Skin of body (tissue), 2 donors: ENCODE measurements around the gene DOK4. TPM values are rescaled to one million over a fixed set of nuclear protein-coding genes. Genes with fewer than 3 reads are reported as not detected.
"Not testable (repeated sequence)": the region's sequence is repeated elsewhere in the genome, so short reads cannot be mapped to it uniquely, and the experiment has no call there.

Experiments used
- DNase-seq: peaks from one replicate; lab custom pipeline; 2025; lab: John Stamatoyannopoulos, UW
- total RNA-seq: library from RNA; depleted of rRNA; stranded (reverse); fragments of >200 nt; gene quantifications from one replicate; pipeline ENCODE4 v1.2.3, GENCODE V29; 2014

DOK4 gene
- total RNA-seq, 1 donor from 2014 or later = 12.6 TPM

DNA sequence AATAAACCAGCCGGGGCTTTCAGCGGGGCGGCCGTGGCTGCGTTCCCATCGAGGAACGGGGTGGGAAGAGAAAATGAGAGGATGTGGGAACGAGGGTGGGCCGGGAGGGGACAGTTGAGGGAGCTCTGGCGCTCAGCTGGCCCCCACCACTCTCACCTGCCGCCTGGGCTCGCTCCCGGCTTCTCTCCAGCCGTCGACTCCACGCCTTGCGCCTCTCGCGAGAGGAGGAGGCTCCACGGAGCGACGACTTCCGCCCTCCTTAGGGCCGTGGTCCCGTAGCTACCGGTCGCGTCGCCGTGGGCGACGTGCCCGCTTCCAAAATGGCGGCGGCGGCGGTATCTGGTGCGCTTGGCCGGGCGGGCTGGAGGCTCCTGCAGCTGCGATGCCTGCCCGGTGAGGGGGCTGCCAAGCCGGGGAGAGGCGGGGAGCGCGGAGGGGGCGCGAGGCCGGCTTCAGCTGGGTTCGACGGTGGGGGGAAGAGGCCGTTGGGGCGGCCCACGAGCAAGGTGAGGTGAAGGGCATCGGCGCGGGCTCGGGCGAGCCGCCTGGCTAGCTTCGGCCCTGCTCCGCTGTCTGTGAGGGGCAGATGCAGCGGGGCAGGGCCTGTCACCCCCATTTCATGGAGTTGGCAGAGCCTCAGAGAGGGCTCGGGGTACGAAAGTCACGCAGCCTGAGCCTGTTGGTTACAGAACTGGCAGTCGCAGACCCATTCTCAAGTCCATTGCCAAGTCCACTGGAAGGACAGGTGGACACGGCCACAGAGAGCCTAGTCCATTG is 38.9 kb downstream of the DOK4 start, which contains the start of the genes CIAPIN1 and COQ9:
TSS of gene CIAPIN1 (minus strand) at position 200 of the 777 bp plus-strand sequence. CDS start 6,457 bp downstream, outside the sequence.
TSS of gene COQ9 (plus strand) at position 294 of the 777 bp plus-strand sequence. CDS start at position 321, 27 bp downstream.
- peak; percentile 77 for DNase-seq

- no peak for DNase-seq
Observed at GRCh38 chr16:57446531-57447185, 39.6 kb downstream of the DOK4 start.

- no peak for DNase-seq
Observed at GRCh38 chr16:57445510-57445909, 40.8 kb downstream of the DOK4 start.

DNA sequence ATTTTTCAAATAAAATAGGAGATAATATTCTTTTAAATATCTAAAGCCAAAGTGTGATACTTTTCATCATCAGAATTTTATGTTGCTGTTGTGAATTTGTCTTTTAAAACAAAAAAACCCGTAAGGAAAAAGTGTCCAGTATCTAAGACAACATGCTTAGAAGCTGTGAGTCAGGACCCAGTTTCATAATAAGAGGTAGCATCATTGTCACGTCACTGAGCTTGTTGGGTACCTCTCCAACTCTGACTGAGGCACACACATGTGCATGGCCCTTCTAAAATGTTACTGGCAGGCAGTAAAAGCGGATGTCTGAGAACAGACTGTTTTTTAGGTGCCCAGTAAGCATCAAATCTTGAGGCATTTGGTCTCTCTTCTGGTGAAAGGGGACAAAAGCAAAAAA is 41.6 kb downstream of the DOK4 start:
- no peak for DNase-seq

GRCh38 chr16:57440551-57440950 is 45.7 kb downstream of the DOK4 start:
- DNase-seq = not testable (repeated sequence)

DNA sequence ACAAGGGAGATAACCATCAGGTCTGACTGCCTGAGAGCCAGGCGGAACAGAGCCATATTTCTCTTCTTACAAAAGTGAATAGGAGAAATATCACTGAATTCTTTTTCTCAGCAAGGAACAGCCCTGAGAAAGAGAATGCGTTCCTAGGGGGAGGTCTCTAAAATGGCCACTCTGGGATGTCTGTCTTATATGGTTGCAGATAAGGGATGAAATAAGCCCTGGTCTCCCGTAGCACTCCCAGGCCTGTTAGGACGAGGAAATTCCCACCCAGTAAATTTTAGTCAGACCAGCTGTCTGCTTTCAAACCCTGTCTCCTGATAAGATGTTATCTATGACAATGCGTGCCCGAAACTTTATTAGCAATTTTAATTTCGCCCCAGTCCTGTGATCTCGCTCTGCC is 46.3 kb downstream of the DOK4 start:
- not testable (repeated sequence) for DNase-seq

- no peak for DNase-seq
Observed at GRCh38 chr16:57435838-57436237, 50.5 kb downstream of the DOK4 start.

DNA sequence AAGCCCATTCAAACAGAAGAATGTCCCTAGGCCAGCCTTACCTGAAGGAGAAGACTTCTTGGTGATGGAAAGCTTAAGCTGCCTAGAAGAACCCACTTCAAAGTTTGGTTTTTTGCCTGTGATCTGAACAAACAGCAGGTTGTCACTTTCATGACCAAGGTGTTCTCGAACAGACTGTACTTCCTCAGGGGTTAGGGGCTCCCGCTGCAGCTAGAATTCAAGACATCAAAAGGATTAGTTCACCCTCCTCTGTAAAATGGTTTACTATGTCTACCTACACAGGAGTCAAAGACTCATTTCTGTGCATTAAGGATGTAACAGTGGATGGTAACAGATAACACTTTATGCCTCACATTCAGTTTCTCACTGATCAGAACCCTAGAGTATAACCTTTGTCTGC is 52.3 kb downstream of the DOK4 start:
- DNase-seq = no peak

GRCh38 chr16:57432989-57433388 is 53.3 kb downstream of the DOK4 start:
- no peak for DNase-seq

- DNase-seq = no peak
Observed at GRCh38 chr16:57432505-57432904, 53.8 kb downstream of the DOK4 start.

DNA sequence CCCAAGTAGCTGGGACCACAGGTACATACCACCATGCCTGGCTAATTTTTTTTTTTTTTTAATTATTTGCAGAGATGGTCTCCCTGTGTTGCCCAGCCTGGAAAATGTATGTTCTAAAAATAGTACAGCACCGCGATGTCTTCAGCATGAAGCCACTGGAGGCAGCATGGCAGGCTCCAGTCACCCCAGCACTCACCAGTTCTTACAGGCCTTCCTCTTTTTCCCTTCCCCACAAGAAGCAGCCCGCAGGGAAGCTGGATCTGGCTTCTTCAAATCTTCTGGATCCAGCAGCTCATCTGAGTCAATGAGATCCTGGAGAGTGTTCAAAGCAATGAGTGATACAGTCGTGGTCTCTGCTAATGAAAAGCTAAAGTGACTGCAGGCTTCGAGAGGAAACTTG is 55.3 kb downstream of the DOK4 start:
- no peak for DNase-seq

DNA sequence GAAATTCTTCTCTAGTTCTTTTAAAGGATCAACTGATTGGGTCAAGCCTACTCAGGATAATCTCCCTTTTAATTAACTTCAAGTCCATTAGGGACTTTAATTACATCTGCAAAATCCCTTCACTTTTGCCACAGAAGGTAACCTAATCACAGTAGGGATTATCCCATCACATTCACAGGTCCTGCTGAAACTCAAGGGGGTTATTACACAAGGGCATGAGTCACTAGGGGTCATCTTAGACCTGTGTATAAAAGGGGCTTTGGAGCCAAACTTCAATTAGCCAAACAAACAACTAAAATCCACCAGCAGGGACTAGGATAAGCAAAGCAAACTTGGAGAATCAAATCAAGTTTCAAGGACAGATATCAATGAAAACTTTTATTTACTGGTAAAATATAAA is 58.5 kb downstream of the DOK4 start:
- no peak for DNase-seq

- DNase-seq = no peak
Observed at GRCh38 chr16:57427307-57427706, 59.0 kb downstream of the DOK4 start.

DNA sequence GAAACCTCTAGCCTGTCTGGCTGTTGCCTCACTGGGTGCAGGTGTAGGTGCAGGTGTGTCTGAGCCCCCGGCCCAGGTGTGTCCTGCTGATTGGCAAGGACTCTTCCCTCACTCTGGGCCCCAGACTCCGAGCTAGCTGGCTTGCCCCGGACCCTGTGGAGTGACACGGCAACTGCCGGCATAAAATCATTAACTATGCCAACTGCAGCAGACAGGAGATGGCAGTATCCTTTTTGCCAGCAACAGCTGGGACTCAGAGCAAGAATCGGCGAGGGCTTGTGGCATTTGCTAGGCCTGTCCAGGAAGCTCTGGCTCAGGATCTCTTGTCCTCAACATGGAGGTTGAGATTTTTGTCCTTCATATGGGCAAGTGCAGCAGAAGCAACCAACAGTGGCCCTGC is 59.9 kb downstream of the DOK4 start:
- no peak for DNase-seq

GRCh38 chr16:57424583-57424982 is 61.7 kb downstream of the DOK4 start:
- DNase-seq = no peak

- no peak for DNase-seq
Observed at GRCh38 chr16:57423152-57423551, 63.1 kb downstream of the DOK4 start.

DNA sequence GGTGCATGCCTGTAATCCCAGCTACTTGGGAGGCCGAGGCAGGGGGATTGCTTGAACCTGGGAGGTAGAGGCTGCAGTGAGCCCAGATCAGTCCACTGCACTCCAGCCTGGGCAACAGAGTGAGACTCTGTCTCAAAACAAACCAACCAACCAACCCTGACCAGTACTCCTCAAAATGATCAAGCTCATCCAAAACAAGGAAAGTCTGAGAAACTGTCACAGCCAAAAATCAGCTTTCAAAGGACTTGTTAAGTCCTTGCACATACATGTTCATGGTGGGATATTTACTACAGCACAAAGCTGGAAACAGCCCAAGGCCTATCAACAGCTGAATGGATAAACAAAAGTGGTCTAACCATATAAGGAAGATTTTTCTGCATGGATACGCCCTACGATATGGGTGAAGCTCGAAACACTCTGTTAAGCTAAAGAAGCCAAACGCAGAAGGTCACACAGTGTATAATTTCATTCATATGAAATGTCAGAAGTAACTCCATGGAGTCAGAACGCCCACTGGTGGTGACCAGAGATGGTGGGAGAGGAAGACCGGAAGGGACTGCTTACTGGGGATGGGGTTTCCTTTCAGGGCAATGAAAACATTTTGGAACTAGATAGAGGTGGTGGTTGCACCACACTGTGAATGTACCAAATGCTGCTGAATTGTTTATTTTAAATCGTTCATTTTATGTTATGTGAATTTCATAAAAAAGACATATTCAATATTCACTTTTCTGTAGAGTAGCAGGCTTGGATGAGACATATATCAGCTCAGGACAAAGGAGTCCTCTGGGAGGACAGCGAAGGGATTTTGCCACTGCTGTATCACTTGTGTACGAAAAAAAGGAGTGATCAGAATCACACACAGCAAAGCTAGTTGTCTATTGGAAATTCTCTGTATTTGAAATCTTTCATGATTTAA is 64.0 kb downstream of the DOK4 start:
- peak; percentile 61 for DNase-seq
